ENCODE measurements around the gene SDS. TPM values are rescaled to one million over a fixed set of nuclear protein-coding genes. Genes with fewer than 3 reads are reported as not detected.

SDS gene
- total and polyA plus RNA-seq, 2 of the 8 experiments (the other 6 are each of a cell fraction or from before 2014, with no cell fraction given) = 0.21 TPM; not detected in 1

GRCh38 chr12:113359133-113359938 is 44.4 kb downstream of the SDS start:
- CTCF ChIA-PET (ENCODE audit: partially characterized antibody) = interaction anchor here (0.6 to 2.3 kb wide), 8 partner anchors 15 to 164 kb away, joined by 3 to 6 read pairs (median 4); no protein-coding TSS in a partner anchor

More at GRCh38 chr12:113359133-113359938, 44.4 kb downstream of the SDS start:
- Histone ChIP-seq H3K79me1 (ENCODE audit: low read depth, low read length) (peaks cover 5% of the 10 kb centered on the region), H3K23me2 (ENCODE audit: low read depth, low read length) (peaks cover 7% of the 10 kb centered on the region), H2BK15ac (ENCODE audit: low read length) (no peak overlapping the region), H3K27me3 (replicated peaks in 1 of 4; ENCODE audit: control insufficient read depth in 3 of 4, extremely low read depth in 1 of 4, insufficient read depth in 3 of 4, low read length in 3 of 4) (no peaks in the 10 kb centered on the region), H3K23ac (ENCODE audit: insufficient read length) (no peak overlapping the region), H3K4me2 (ENCODE audit: insufficient read depth in 1 of 2, low read depth in 2 of 2, low read length in 2 of 2) (peak overlapping the region; percentile 89 to 99), H3K9me3 (ENCODE audit: insufficient read depth in 2 of 2, low read depth in 1 of 2, low read length in 1 of 2) (no peaks in the 10 kb centered on the region), H2BK12ac (ENCODE audit: low read depth, low read length) (no peak overlapping the region; the same call in 1 of the 2 replicates), H4K20me1 (replicated peaks in 1 of 2; ENCODE audit: control insufficient read depth in 1 of 2, insufficient read depth in 2 of 2, low read length in 2 of 2) (peaks cover 0 to 7% of the 10 kb centered on the region in 2 experiments), H3K9ac (replicated peaks in 1 of 4; ENCODE audit: extremely low read depth in 1 of 4, low read depth in 3 of 4, low read length in 3 of 4) (peak overlapping the region; percentile 44 to 65 (median 60)), H4K5ac (ENCODE audit: insufficient read length, low read depth, low read length) (no peak overlapping the region), H3K14ac (ENCODE audit: insufficient read length) (no peak overlapping the region), H2BK20ac (ENCODE audit: low read length) (no peak overlapping the region), H3K79me2 (ENCODE audit: control insufficient read depth in 1 of 2, insufficient read depth in 2 of 2, low read length in 2 of 2) (peaks cover 0 to 8% of the 10 kb centered on the region in 2 experiments; a peak in 2 of 4 replicates), H4K8ac (ENCODE audit: extremely low read depth, insufficient read depth, low read length) (no peak overlapping the region), H2BK5ac (ENCODE audit: low read depth, low read length) (peak overlapping the region; percentile 49; the same call in 1 of the 2 replicates), H3K18ac (ENCODE audit: extremely low read depth, low read length) (0 out of 2 replicates have a peak overlapping the region, but pooled peaks have one; percentile 6), H3K27ac (ENCODE audit: low read depth, low read length) (no peak overlapping the region), H3K4ac (replicated peaks; ENCODE audit: insufficient read length, low read depth, low read length) (no peak overlapping the region), H3K36me3 (ENCODE audit: control insufficient read depth in 2 of 4, insufficient read depth in 4 of 4, low read length in 3 of 4) (no peaks in the 10 kb centered on the region), H3K4me3 (ENCODE audit: extremely low read depth in 1 of 4, insufficient read depth in 2 of 4, low read depth in 3 of 4, low read length in 4 of 4) (peak overlapping the region; percentile 69 to 91 (median 84)), H2AK5ac (ENCODE audit: low read depth, low read length) (no peak overlapping the region), H2BK120ac (replicated peaks; ENCODE audit: low read depth, low read length) (no peak overlapping the region), H3K4me1 (replicated peaks in 1 of 4; ENCODE audit: control insufficient read depth in 3 of 4, insufficient read depth in 4 of 4, low read length in 3 of 4) (peaks cover 3 to 9% (median 5%) of the 10 kb centered on the region in 4 experiments), H4K91ac (replicated peaks; ENCODE audit: insufficient read length, low read length) (no peak overlapping the region), H3K56ac (replicated peaks; ENCODE audit: insufficient read length, low read depth, low read length) (no peak overlapping the region), H2AFZ (ENCODE audit: low read length) (no peak overlapping the region)
- DNase-seq (ENCODE audit: low read depth in 1 of 2, low spot score in 2 of 2) = no peak
- TF ChIP-seq BRCA1 (IDR thresholded peaks at IDR 0.05; ENCODE audit: low read depth, low read length) (no peak), JUN (IDR thresholded peaks at IDR 0.05; ENCODE audit: low read depth, low read length) (no peak), KDM5A (IDR thresholded peaks at IDR 0.05; ENCODE audit: low read length) (no peak), SIRT6 (IDR thresholded peaks at IDR 0.05; ENCODE audit: low read length) (no peak), TEAD4 (IDR thresholded peaks at IDR 0.05; ENCODE audit: low read depth, low read length) (no peak), CBX8 (IDR thresholded peaks at IDR 0.05; ENCODE audit: borderline replicate concordance, low read depth, low read length) (no peak), TAF7 (optimal IDR thresholded peaks at IDR 0.05; ENCODE audit: borderline replicate concordance, low read depth, low read length) (no peak), RXRA (IDR thresholded peaks at IDR 0.05; ENCODE audit: insufficient read depth, low read depth, low read length) (no peak)
- TF ChIP-seq, protein P1, sequence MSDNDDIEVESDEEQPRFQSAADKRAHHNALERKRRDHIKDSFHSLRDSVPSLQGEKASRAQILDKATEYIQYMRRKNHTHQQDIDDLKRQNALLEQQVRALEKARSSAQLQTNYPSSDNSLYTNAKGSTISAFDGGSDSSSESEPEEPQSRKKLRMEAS (IDR thresholded peaks at IDR 0.05) = no peak
- no peak for FAIRE-seq
- 58% methylated on average over 11 of the region's 11 CpGs; no CpG with 5 or more reads in 1 of the 2 experiments for WGBS, 2 experiments (ENCODE audit: extremely low coverage in 1 of 2, insufficient coverage in 1 of 2, insufficient read length in 1 of 2, insufficient replicate concordance in 2 of 2, low coverage in 1 of 2, low lambda C conversion rate in 2 of 2, missing lambda C conversion rate in 1 of 2)
- POLR2A ChIA-PET (ENCODE audit: partially characterized antibody) = interaction anchor here (0.6 to 1.8 kb wide), 5 partner anchors 10 to 113 kb away, joined by 3 to 5 read pairs (median 3); no protein-coding TSS in a partner anchor
